ENCODE measurements around the gene MAP2K2. TPM values are rescaled to one million over a fixed set of nuclear protein-coding genes. Genes with fewer than 3 reads are reported as not detected.

MAP2K2 gene
- total RNA-seq, 1 experiment from 2014 or later: 177 TPM

DNA sequence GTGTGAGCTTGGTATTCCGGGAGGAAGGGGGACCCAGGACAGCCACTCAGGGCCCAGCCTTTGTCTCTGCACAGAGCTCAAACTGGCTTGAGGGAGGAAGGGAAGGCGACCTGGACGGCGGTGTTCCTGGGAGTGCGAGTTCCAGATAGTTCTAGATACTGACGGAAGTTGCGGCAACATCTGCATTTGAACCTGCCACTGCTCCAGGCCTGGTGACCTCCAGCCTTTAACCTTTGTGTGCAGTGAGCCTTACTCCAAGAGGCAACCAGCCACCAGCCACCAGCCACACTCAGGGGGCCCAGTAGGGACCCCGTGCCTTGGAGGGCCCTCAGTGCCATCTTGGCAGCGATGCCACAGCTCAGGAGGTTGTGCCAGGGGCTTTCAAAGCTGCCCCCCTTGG lies 41.8 kb downstream of the MAP2K2 start:
- CTCF ChIA-PET: interaction anchor here (0.6 to 1.3 kb wide), 5 partner anchors 58 to 153 kb away, joined by 3 to 7 read pairs (median 4); no protein-coding TSS in a partner anchor
- TF ChIP-seq TP53 (CRISPR knock-in tag; IDR thresholded peaks at IDR 0.05) (no peak), NR3C1 (CRISPR knock-in tag; conservative IDR thresholded peaks at IDR 0.05; ENCODE audit: low read depth) (no peak), ZNF232 (CRISPR knock-in tag; IDR thresholded peaks at IDR 0.05) (no peak), GRHL2 (CRISPR knock-in tag; IDR thresholded peaks at IDR 0.05; ENCODE audit: insufficient replicate concordance, severe bottlenecking) (no peak), ZNF263 (CRISPR knock-in tag; IDR thresholded peaks at IDR 0.05; ENCODE audit: low read depth) (no peak), MXD4 (CRISPR knock-in tag; IDR thresholded peaks at IDR 0.05; ENCODE audit: borderline replicate concordance) (no peak), SMAD4 (CRISPR knock-in tag; IDR thresholded peaks at IDR 0.05) (no peak), ZNF671 (CRISPR knock-in tag; IDR thresholded peaks at IDR 0.05) (no peak), ESRRA (CRISPR knock-in tag; IDR thresholded peaks at IDR 0.05; ENCODE audit: borderline replicate concordance) (no peak), ZBTB21 (CRISPR knock-in tag; IDR thresholded peaks at IDR 0.05; ENCODE audit: borderline replicate concordance) (no peak), CREM (CRISPR knock-in tag; IDR thresholded peaks at IDR 0.05) (no peak), FOXJ3 (CRISPR knock-in tag; IDR thresholded peaks at IDR 0.05; ENCODE audit: borderline replicate concordance) (no peak), SP1 (CRISPR knock-in tag; conservative IDR thresholded peaks at IDR 0.05) (no peak), ZNF138 (CRISPR knock-in tag; conservative IDR thresholded peaks at IDR 0.05) (no peak)
- TF ChIP-seq, protein P1, sequence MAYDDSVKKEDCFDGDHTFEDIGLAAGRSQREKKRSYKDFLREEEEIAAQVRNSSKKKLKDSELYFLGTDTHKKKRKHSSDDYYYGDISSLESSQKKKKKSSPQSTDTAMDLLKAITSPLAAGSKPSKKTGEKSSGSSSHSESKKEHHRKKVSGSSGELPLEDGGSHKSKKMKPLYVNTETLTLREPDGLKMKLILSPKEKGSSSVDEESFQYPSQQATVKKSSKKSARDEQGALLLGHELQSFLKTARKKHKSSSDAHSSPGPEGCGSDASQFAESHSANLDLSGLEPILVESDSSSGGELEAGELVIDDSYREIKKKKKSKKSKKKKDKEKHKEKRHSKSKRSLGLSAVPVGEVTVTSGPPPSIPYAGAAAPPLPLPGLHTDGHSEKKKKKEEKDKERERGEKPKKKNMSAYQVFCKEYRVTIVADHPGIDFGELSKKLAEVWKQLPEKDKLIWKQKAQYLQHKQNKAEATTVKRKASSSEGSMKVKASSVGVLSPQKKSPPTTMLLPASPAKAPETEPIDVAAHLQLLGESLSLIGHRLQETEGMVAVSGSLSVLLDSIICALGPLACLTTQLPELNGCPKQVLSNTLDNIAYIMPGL (CRISPR knock-in tag; IDR thresholded peaks at IDR 0.05): no peak
- TF ChIP-seq, protein P2, sequence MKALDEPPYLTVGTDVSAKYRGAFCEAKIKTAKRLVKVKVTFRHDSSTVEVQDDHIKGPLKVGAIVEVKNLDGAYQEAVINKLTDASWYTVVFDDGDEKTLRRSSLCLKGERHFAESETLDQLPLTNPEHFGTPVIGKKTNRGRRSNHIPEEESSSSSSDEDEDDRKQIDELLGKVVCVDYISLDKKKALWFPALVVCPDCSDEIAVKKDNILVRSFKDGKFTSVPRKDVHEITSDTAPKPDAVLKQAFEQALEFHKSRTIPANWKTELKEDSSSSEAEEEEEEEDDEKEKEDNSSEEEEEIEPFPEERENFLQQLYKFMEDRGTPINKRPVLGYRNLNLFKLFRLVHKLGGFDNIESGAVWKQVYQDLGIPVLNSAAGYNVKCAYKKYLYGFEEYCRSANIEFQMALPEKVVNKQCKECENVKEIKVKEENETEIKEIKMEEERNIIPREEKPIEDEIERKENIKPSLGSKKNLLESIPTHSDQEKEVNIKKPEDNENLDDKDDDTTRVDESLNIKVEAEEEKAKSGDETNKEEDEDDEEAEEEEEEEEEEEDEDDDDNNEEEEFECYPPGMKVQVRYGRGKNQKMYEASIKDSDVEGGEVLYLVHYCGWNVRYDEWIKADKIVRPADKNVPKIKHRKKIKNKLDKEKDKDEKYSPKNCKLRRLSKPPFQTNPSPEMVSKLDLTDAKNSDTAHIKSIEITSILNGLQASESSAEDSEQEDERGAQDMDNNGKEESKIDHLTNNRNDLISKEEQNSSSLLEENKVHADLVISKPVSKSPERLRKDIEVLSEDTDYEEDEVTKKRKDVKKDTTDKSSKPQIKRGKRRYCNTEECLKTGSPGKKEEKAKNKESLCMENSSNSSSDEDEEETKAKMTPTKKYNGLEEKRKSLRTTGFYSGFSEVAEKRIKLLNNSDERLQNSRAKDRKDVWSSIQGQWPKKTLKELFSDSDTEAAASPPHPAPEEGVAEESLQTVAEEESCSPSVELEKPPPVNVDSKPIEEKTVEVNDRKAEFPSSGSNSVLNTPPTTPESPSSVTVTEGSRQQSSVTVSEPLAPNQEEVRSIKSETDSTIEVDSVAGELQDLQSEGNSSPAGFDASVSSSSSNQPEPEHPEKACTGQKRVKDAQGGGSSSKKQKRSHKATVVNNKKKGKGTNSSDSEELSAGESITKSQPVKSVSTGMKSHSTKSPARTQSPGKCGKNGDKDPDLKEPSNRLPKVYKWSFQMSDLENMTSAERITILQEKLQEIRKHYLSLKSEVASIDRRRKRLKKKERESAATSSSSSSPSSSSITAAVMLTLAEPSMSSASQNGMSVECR (CRISPR knock-in tag; IDR thresholded peaks at IDR 0.05; ENCODE audit: borderline replicate concordance): no peak
- TF ChIP-seq, protein P3, sequence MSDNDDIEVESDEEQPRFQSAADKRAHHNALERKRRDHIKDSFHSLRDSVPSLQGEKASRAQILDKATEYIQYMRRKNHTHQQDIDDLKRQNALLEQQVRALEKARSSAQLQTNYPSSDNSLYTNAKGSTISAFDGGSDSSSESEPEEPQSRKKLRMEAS (CRISPR knock-in tag; IDR thresholded peaks at IDR 0.05): no peak
- TF ChIP-seq, protein P4, sequence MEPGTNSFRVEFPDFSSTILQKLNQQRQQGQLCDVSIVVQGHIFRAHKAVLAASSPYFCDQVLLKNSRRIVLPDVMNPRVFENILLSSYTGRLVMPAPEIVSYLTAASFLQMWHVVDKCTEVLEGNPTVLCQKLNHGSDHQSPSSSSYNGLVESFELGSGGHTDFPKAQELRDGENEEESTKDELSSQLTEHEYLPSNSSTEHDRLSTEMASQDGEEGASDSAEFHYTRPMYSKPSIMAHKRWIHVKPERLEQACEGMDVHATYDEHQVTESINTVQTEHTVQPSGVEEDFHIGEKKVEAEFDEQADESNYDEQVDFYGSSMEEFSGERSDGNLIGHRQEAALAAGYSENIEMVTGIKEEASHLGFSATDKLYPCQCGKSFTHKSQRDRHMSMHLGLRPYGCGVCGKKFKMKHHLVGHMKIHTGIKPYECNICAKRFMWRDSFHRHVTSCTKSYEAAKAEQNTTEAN (CRISPR knock-in tag; IDR thresholded peaks at IDR 0.05): no peak
- Mint-ChIP-seq H3K27ac (no peak overlapping the region; the same call in 1 of the 2 replicates), H3K4me3 (no peak overlapping the region), H3K9me3 (no peaks in the 10 kb centered on the region), H3K27me3 (ENCODE audit: low read depth) (no peaks in the 10 kb centered on the region), H3K4me1 (peaks cover 18% of the 10 kb centered on the region), H3K36me3 (no peaks in the 10 kb centered on the region)
- ATAC-seq: peak; percentile 10; the same call in 1 of the 2 replicates
- DNase-seq (ENCODE audit: low spot score): no peak
- POLR2A ChIA-PET: no interaction called here
